Upper lobe of left lung (tissue), 4 donors: ENCODE results near the gene ADGRG2.

Experiments
- EP300 ChIP-seq, 4 donors: sonication (generic); formaldehyde crosslinking; IDR thresholded peaks; one replicate each; pipeline ENCODE4 v1.5.1; 2017; ENCODE audit warnings: antibody characterized with exemption in 4 of 4, control low read depth in 2 of 4
- POLR2A ChIP-seq, 4 donors: fragments of 450-650 bp; IDR thresholded peaks; one replicate each; pipeline ENCODE4 v1.5.1; 2016 to 2017; ENCODE audit warnings: antibody characterized with exemption in 4 of 4, mild to moderate bottlenecking in 2 of 4
- TF ChIP-seq, protein P1 (sequence below), 6 experiments: fragments of 450-650 bp in 4 of 6; fragments of 200-600 bp in 2 of 6; sonication (generic) in 2 of 6; IDR thresholded peaks; one replicate each; pipeline ENCODE4 v1.5.1; 2016 to 2019; ENCODE audit warnings: antibody characterized with exemption in 6 of 6

GRCh38 chrX:19057856-19058255, 64.4 kb downstream of the ADGRG2 start:
- TF ChIP-seq, protein P1, sequence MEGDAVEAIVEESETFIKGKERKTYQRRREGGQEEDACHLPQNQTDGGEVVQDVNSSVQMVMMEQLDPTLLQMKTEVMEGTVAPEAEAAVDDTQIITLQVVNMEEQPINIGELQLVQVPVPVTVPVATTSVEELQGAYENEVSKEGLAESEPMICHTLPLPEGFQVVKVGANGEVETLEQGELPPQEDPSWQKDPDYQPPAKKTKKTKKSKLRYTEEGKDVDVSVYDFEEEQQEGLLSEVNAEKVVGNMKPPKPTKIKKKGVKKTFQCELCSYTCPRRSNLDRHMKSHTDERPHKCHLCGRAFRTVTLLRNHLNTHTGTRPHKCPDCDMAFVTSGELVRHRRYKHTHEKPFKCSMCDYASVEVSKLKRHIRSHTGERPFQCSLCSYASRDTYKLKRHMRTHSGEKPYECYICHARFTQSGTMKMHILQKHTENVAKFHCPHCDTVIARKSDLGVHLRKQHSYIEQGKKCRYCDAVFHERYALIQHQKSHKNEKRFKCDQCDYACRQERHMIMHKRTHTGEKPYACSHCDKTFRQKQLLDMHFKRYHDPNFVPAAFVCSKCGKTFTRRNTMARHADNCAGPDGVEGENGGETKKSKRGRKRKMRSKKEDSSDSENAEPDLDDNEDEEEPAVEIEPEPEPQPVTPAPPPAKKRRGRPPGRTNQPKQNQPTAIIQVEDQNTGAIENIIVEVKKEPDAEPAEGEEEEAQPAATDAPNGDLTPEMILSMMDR (IDR thresholded peaks at IDR 0.05) = no peak
- no peak for TF ChIP-seq POLR2A (IDR thresholded peaks at IDR 0.05)
- no peak for TF ChIP-seq EP300 (IDR thresholded peaks at IDR 0.05)
